HUES64 (cell line): ENCODE results near the gene TDP1.

Source experiments
- H3K27ac ChIP-seq: 2 replicates; pipeline ENCODE4 v1.7.0; 2013; ENCODE audit warnings: low read depth, low read length, inconsistent platforms
- H3K27me3 ChIP-seq: 2 replicates; pipeline ENCODE4 v1.6.1; 2013; ENCODE audit warnings: mild to moderate bottlenecking, low read length; ENCODE audit not compliant: insufficient read depth
- H3K36me3 ChIP-seq: 2 replicates; pipeline ENCODE4 v1.6.1; 2013; ENCODE audit warnings: mild to moderate bottlenecking, low read length; ENCODE audit not compliant: insufficient read depth
- H3K4me1 ChIP-seq: 2 replicates; pipeline ENCODE4 v1.6.1; 2013; ENCODE audit warnings: mild to moderate bottlenecking, low read length, moderate library complexity; ENCODE audit not compliant: insufficient read depth
- H3K4me3 ChIP-seq: 2 replicates; pipeline ENCODE4 v1.5.1; 2013; ENCODE audit warnings: mild to moderate bottlenecking, low read length, moderate library complexity
- H3K9ac ChIP-seq: 2 replicates; pipeline ENCODE4 v1.6.1; 2013; ENCODE audit warnings: mild to moderate bottlenecking, low read depth, low read length
- H3K9me3 ChIP-seq: 2 replicates; pipeline ENCODE4 v1.6.1; 2013; ENCODE audit warnings: low read depth, low read length; ENCODE audit not compliant: insufficient read depth
- WGBS: fragments of 150-250, 120-280 bp; methylation state at CpG from one replicate; pipeline ENCODE4 v1.1.7; 2013; ENCODE audit warnings: missing lambda C conversion rate; 5-methylcytosine and 5-hydroxymethylcytosine counted together

TDP1 gene

GRCh38 chr14:89952576-89952975, 3.2 kb upstream of the TDP1 start:
- no peak overlapping the region for H3K9ac ChIP-seq
- H3K9me3 ChIP-seq, result peaks cover under 1% of the 10 kb centered on the region; the same call in 1 of the 2 replicates
- no peaks in the 10 kb centered on the region for H3K27me3 ChIP-seq
- H3K27ac ChIP-seq, result no peak overlapping the region
- H3K4me1 ChIP-seq, result no peaks in the 10 kb centered on the region; the same call in 1 of the 2 replicates
- 94% methylated on average over 2 of the region's 2 CpGs for WGBS
- H3K36me3 ChIP-seq, result peaks cover 31% of the 10 kb centered on the region
- no peak overlapping the region for H3K4me3 ChIP-seq

GRCh38 chr14:89953602-89954001, 2.1 kb upstream of the TDP1 start:
- H3K36me3 ChIP-seq, result peaks cover 38% of the 10 kb centered on the region
- no peak overlapping the region for H3K9ac ChIP-seq
- H3K4me3 ChIP-seq, result peak overlapping the region; percentile 82
- peaks cover 9% of the 10 kb centered on the region; the same call in 1 of the 2 replicates for H3K9me3 ChIP-seq
- H3K4me1 ChIP-seq, result no peaks in the 10 kb centered on the region; the same call in 1 of the 2 replicates
- no peak overlapping the region for H3K27ac ChIP-seq
- no peaks in the 10 kb centered on the region for H3K27me3 ChIP-seq
- WGBS, result 81% methylated on average over 1 of the region's 1 CpG

GRCh38 chr14:89954070-89955021, 1.4 kb upstream of the TDP1 start, which contains the start of gene EFCAB11:
Gene EFCAB11, minus strand, starts transcription at chr14:89954730. Its CDS starts 70 bp downstream, at chr14:89954660.
- Histone ChIP-seq H3K9me3 (peaks cover 9% of the 10 kb centered on the region; the same call in 1 of the 2 replicates), H3K36me3 (peaks cover 41% of the 10 kb centered on the region), H3K4me3 (peak within 1 kb of the TSS; percentile 82), H3K4me1 (no peaks in the 10 kb centered on the region; the same call in 1 of the 2 replicates), H3K27ac (peak within 1 kb of the TSS; percentile 70; the same call in 1 of the 2 replicates), H3K9ac (peak within 1 kb of the TSS; percentile 74), H3K27me3 (no peaks in the 10 kb centered on the region)
- 1% methylated on average over 42 of the region's 44 CpGs for WGBS

GRCh38 chr14:89955022-89955744, 544 bp upstream of the TDP1 start:
- peak overlapping the region; percentile 82 for H3K4me3 ChIP-seq
- peak overlapping the region; percentile 50 for H3K9ac ChIP-seq
- H3K36me3 ChIP-seq, result peaks cover 35% of the 10 kb centered on the region
- H3K9me3 ChIP-seq, result peaks cover 9% of the 10 kb centered on the region; the same call in 1 of the 2 replicates
- H3K27ac ChIP-seq, result no peak overlapping the region
- WGBS, result 17% methylated on average over 20 of the region's 20 CpGs
- H3K27me3 ChIP-seq, result no peaks in the 10 kb centered on the region
- no peaks in the 10 kb centered on the region; the same call in 1 of the 2 replicates for H3K4me1 ChIP-seq

GRCh38 chr14:89956661-89957009, 908 bp downstream of the TDP1 start:
- Histone ChIP-seq H3K9ac (peak overlapping the region; percentile 85), H3K9me3 (peaks cover 9% of the 10 kb centered on the region; the same call in 1 of the 2 replicates), H3K4me3 (peak overlapping the region; percentile 82), H3K27me3 (no peaks in the 10 kb centered on the region), H3K36me3 (peaks cover 29% of the 10 kb centered on the region), H3K4me1 (peaks cover 6% of the 10 kb centered on the region; the same call in 1 of the 2 replicates), H3K27ac (peak overlapping the region; percentile 73; the same call in 1 of the 2 replicates)
- 18% methylated on average over 15 of the region's 15 CpGs for WGBS

- H3K36me3 ChIP-seq, result peaks cover 29% of the 10 kb centered on the region
- H3K9ac ChIP-seq, result no peak overlapping the region
- WGBS, result 90% methylated on average over 1 of the region's 1 CpG
- peaks cover 9% of the 10 kb centered on the region; the same call in 1 of the 2 replicates for H3K9me3 ChIP-seq
- H3K27me3 ChIP-seq, result no peaks in the 10 kb centered on the region
- H3K27ac ChIP-seq, result no peak overlapping the region
- H3K4me1 ChIP-seq, result peaks cover 6% of the 10 kb centered on the region; the same call in 1 of the 2 replicates
- H3K4me3 ChIP-seq, result peak overlapping the region; percentile 82
Observed at GRCh38 chr14:89957376-89957775, 1.6 kb downstream of the TDP1 start.

GRCh38 chr14:89957791-89958190, 2.1 kb downstream of the TDP1 start:
- H3K4me3 ChIP-seq, result no peak overlapping the region
- H3K9ac ChIP-seq, result no peak overlapping the region
- H3K27ac ChIP-seq, result no peak overlapping the region
- WGBS, result 90% methylated on average over 8 of the region's 8 CpGs
- H3K4me1 ChIP-seq, result peaks cover 6% of the 10 kb centered on the region; the same call in 1 of the 2 replicates
- peaks cover 29% of the 10 kb centered on the region for H3K36me3 ChIP-seq
- H3K9me3 ChIP-seq, result peaks cover 9% of the 10 kb centered on the region; the same call in 1 of the 2 replicates
- no peaks in the 10 kb centered on the region for H3K27me3 ChIP-seq

GRCh38 chr14:89958966-89959365, 3.2 kb downstream of the TDP1 start:
- H3K4me1 ChIP-seq, result peaks cover 6% of the 10 kb centered on the region; the same call in 1 of the 2 replicates
- H3K4me3 ChIP-seq, result no peak overlapping the region
- no peak overlapping the region for H3K27ac ChIP-seq
- H3K9ac ChIP-seq, result no peak overlapping the region
- H3K36me3 ChIP-seq, result peaks cover 40% of the 10 kb centered on the region
- H3K9me3 ChIP-seq, result peaks cover 9% of the 10 kb centered on the region; the same call in 1 of the 2 replicates
- WGBS, result 100% methylated on average over 1 of the region's 1 CpG
- no peaks in the 10 kb centered on the region for H3K27me3 ChIP-seq

GRCh38 chr14:89959853-89960445, 4.2 kb downstream of the TDP1 start:
- Histone ChIP-seq H3K4me3 (no peak overlapping the region), H3K27ac (no peak overlapping the region), H3K27me3 (no peaks in the 10 kb centered on the region), H3K4me1 (peaks cover 6% of the 10 kb centered on the region; the same call in 1 of the 2 replicates), H3K36me3 (peaks cover 50% of the 10 kb centered on the region), H3K9me3 (peaks cover 9% of the 10 kb centered on the region; the same call in 1 of the 2 replicates), H3K9ac (no peak overlapping the region)
- WGBS, result 66% methylated on average over 2 of the region's 3 CpGs

GRCh38 chr14:89960914-89961313, 5.2 kb downstream of the TDP1 start:
- H3K4me3 ChIP-seq, result no peak overlapping the region
- H3K27me3 ChIP-seq, result no peaks in the 10 kb centered on the region
- H3K9me3 ChIP-seq, result peaks cover 9% of the 10 kb centered on the region; the same call in 1 of the 2 replicates
- peaks cover 6% of the 10 kb centered on the region; the same call in 1 of the 2 replicates for H3K4me1 ChIP-seq
- H3K36me3 ChIP-seq, result peaks cover 59% of the 10 kb centered on the region
- no peak overlapping the region for H3K9ac ChIP-seq
- WGBS, result 50% methylated on average over 3 of the region's 3 CpGs
- no peak overlapping the region for H3K27ac ChIP-seq
